ENCODE data around the gene LILRA2.
A peak's percentile ranks its signal among the peaks of the same experiment; 100 is the strongest.
"Not testable (repeated sequence)": the region's sequence is repeated elsewhere in the genome, so short reads cannot be mapped to it uniquely, and the experiment has no call there.

The LILRA2 gene

DNA sequence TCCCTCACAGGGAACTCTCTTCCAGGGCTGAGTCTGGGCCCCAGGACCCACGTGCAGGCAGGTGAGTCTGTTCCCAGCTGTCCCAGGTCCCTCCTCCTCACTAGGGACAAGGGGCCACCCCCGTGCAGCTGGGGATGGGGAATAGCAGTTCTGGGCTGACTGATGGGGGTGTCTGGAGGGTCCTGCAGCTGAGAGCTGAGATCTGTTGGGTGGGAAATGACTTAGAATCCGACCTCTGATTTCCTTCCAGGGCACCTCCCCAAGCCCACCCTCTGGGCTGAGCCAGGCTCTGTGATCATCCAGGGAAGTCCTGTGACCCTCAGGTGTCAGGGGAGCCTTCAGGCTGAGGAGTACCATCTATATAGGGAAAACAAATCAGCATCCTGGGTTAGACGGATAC, 461 bp downstream of the LILRA2 start:
- H3K4me3 Mint-ChIP-seq, result no peak overlapping the region
- no peak for ATAC-seq (replicated peaks)
- DNase-seq, result no peak
- H3K27ac Mint-ChIP-seq, result no peak overlapping the region
- H3K9me3 Mint-ChIP-seq, result no peaks in the 10 kb centered on the region
- peaks cover 46 to 54% of the 10 kb centered on the region in 2 donors for H3K27me3 Mint-ChIP-seq
- peaks cover 5% of the 10 kb centered on the region for H3K36me3 Mint-ChIP-seq (ENCODE audit: insufficient read depth)
- H3K4me1 Mint-ChIP-seq (ENCODE audit: low read depth in 2 of 2), result peaks cover 0 to 8% of the 10 kb centered on the region in 2 donors

- no peak for DNase-seq
- H3K4me1 Mint-ChIP-seq (ENCODE audit: low read depth in 2 of 2), result peaks cover 0 to 8% of the 10 kb centered on the region in 2 donors
- no peak overlapping the region for H3K27ac Mint-ChIP-seq
- ATAC-seq (replicated peaks), result no peak
- H3K27me3 Mint-ChIP-seq, result peaks cover 46 to 54% of the 10 kb centered on the region in 2 donors
- no peaks in the 10 kb centered on the region for H3K9me3 Mint-ChIP-seq
- H3K4me3 Mint-ChIP-seq, result no peak overlapping the region
- H3K36me3 Mint-ChIP-seq (ENCODE audit: insufficient read depth), result peaks cover 5% of the 10 kb centered on the region
Measured at GRCh38 chr19:54574527-54575056, 1.0 kb downstream of the LILRA2 start.

- not testable (repeated sequence) for H3K36me3 Mint-ChIP-seq (ENCODE audit: insufficient read depth); H3K27ac Mint-ChIP-seq; ATAC-seq (replicated peaks); H3K9me3 Mint-ChIP-seq; H3K4me1 Mint-ChIP-seq (ENCODE audit: low read depth in 2 of 2); DNase-seq; H3K4me3 Mint-ChIP-seq
- peaks cover 46 to 54% of the 10 kb centered on the region in 2 donors for H3K27me3 Mint-ChIP-seq
Measured at GRCh38 chr19:54575205-54575604, 1.6 kb downstream of the LILRA2 start.

DNA sequence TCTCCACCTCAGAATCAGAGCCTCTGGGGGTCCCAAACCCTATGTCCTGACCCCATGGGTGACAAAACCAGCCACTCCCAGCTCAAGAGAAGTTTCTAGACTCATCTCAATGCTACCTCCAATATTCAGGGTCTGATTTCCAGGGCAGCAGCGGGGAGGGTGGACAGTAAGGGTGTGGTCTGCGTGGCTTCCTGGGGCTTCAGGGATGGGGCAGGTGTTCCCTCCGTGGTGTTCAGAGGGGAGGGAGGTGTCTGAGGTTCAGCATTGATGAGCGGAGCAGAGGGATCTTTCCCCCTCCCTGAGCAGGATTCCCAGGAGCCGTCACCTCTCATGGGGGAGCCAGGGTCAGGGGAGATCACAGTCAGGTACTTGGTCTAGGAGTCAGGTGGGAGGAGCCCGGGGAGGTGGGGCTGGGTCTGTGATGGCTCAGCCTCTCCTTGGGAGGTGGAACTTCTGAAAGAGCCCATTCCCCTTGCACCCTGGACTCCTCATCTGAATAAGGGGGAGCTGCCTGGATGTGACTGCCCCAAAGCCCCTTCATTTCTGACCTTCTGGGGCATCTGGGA, 2.9 kb downstream of the LILRA2 start:
- H3K36me3 Mint-ChIP-seq (ENCODE audit: insufficient read depth), result peaks cover 5% of the 10 kb centered on the region
- peaks cover 40 to 54% of the 10 kb centered on the region in 2 donors for H3K27me3 Mint-ChIP-seq
- H3K9me3 Mint-ChIP-seq, result peaks cover 0 to 1% of the 10 kb centered on the region in 2 donors
- no peak overlapping the region for H3K27ac Mint-ChIP-seq
- H3K4me3 Mint-ChIP-seq, result no peak overlapping the region
- DNase-seq (no peak), ATAC-seq (replicated peaks) (no peak)
- H3K4me1 Mint-ChIP-seq (ENCODE audit: low read depth in 2 of 2), result peaks cover 0 to 8% of the 10 kb centered on the region in 2 donors

DNA sequence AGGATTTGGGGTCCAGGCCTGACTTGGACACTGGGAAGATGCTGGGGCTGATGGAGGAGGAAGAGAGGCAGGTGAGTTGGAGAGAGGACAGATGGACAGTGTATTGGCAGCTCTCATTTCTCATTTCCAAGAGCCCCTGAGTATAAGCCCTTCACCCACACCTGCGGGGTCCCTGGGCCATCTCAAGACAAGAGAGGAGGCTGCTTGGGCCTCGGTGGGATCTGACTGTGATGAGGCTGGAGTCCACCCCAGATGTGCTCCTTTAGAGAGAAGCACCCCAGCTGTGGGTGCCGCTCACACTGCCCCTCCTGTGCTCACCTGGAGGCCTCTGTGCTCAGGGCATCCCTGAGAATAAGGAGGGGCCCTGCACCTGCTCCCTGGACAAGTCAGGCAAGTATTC, 3.7 kb downstream of the LILRA2 start:
- Mint-ChIP-seq H3K27ac (no peak overlapping the region), H3K27me3 (peaks cover 39 to 48% of the 10 kb centered on the region in 2 donors)

GRCh38 chr19:54578268-54578667, 4.7 kb downstream of the LILRA2 start:
- H3K9me3 Mint-ChIP-seq; DNase-seq; H3K36me3 Mint-ChIP-seq (ENCODE audit: insufficient read depth); ATAC-seq (replicated peaks); H3K4me1 Mint-ChIP-seq (ENCODE audit: low read depth in 2 of 2); H3K27ac Mint-ChIP-seq; H3K4me3 Mint-ChIP-seq: not testable (repeated sequence)
- peaks cover 39 to 48% of the 10 kb centered on the region in 2 donors for H3K27me3 Mint-ChIP-seq

More for the DNA sequence above, 3.7 kb downstream of the LILRA2 start:
- H3K9me3 Mint-ChIP-seq, result peaks cover 0 to 1% of the 10 kb centered on the region in 2 donors
- peaks cover 0 to 8% of the 10 kb centered on the region in 2 donors for H3K4me1 Mint-ChIP-seq (ENCODE audit: low read depth in 2 of 2)
- DNase-seq (no peak), ATAC-seq (replicated peaks) (no peak)
- H3K36me3 Mint-ChIP-seq (ENCODE audit: insufficient read depth), result peaks cover 5% of the 10 kb centered on the region
- no peak overlapping the region for H3K4me3 Mint-ChIP-seq

GRCh38 chr19:54586397-54586796, 12.8 kb downstream of the LILRA2 start:
- Mint-ChIP-seq H3K4me1 (ENCODE audit: low read depth in 2 of 2) (peaks cover 0 to 2% of the 10 kb centered on the region in 2 donors), H3K27ac (no peak overlapping the region), H3K36me3 (ENCODE audit: insufficient read depth) (no peaks in the 10 kb centered on the region), H3K4me3 (no peak overlapping the region), H3K9me3 (peaks cover 0 to 2% of the 10 kb centered on the region in 2 donors), H3K27me3 (peaks cover 80 to 84% of the 10 kb centered on the region in 2 donors)
- DNase-seq (no peak), ATAC-seq (replicated peaks) (no peak)

GRCh38 chr19:54587026-54587425, 13.4 kb downstream of the LILRA2 start:
- ATAC-seq (replicated peaks) (no peak), DNase-seq (no peak)
- H3K4me1 Mint-ChIP-seq (ENCODE audit: low read depth in 2 of 2), result peaks cover 0 to 2% of the 10 kb centered on the region in 2 donors
- H3K4me3 Mint-ChIP-seq, result no peak overlapping the region
- no peaks in the 10 kb centered on the region for H3K36me3 Mint-ChIP-seq (ENCODE audit: insufficient read depth)
- peaks cover 0 to 2% of the 10 kb centered on the region in 2 donors for H3K9me3 Mint-ChIP-seq
- H3K27me3 Mint-ChIP-seq, result peaks cover 84 to 86% of the 10 kb centered on the region in 2 donors
- no peak overlapping the region for H3K27ac Mint-ChIP-seq

- ATAC-seq (replicated peaks), result peak; percentile 21
- not testable (repeated sequence) for H3K4me1 Mint-ChIP-seq (ENCODE audit: low read depth in 2 of 2); DNase-seq; H3K36me3 Mint-ChIP-seq (ENCODE audit: insufficient read depth); H3K9me3 Mint-ChIP-seq; H3K27ac Mint-ChIP-seq
- Mint-ChIP-seq H3K27me3 (peaks cover 64 to 85% of the 10 kb centered on the region in 2 donors), H3K4me3 (peak within 1 kb of the TSS in 1 of 2 donors; percentile 37)
Measured at GRCh38 chr19:54593445-54593844, 19.9 kb downstream of the LILRA2 start, which contains the start of gene LILRA1. Gene LILRA1, plus strand, starts transcription at chr19:54593632. Its CDS starts 613 bp downstream, at chr19:54594245.

DNA sequence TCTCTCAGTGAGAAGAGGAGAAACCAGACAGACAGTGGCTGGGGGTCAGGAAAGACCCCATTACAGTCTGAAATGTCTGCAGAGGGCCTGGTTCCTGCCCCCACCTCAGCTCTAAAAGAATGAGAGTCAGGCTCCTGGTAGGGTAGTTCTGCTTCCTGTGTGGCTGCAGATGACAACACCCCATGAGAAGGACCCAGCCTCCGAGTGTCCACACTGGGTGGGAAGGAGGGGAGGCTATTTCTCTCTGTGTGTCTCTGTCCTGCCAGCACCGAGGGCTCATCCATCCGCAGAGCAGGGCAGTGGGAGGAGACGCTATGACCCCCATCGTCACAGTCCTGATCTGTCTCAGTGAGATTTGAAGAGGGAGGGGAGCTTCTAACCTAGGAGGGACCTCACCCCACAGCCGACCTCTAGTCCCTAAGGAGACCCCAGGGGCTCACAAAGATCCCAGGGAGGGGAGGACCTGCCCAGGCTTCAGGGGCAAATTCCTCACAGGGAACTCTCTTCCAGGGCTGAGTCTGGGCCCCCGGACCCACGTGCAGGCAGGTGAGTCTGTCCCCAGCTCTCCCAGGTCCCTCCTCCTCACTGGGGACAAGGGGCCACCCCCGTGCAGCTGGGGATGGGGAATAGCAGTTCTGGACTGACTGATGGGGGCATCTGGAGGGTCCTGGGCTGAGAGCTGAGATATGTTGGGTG, 20.5 kb downstream of the LILRA2 start:
- not testable (repeated sequence) for H3K4me1 Mint-ChIP-seq (ENCODE audit: low read depth in 2 of 2); H3K27ac Mint-ChIP-seq
- H3K4me3 Mint-ChIP-seq, result peak overlapping the region in 1 of 2 donors; percentile 37

DNA sequence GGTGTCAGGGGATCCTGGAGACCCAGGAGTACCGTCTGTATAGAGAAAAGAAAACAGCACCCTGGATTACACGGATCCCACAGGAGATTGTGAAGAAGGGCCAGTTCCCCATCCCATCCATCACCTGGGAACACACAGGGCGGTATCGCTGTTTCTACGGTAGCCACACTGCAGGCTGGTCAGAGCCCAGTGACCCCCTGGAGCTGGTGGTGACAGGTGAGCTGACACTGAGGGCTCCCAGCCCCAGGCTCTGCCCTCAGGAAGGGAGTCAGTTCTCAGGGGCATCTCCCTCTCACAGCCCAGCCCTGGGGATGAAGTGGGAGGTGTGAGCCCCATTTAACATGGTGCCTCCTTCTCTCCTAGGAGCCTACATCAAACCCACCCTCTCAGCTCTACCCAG, 21.1 kb downstream of the LILRA2 start:
- Mint-ChIP-seq H3K27me3 (peaks cover 52 to 72% of the 10 kb centered on the region in 2 donors), H3K27ac (no peak overlapping the region), H3K9me3 (peaks cover 0 to under 1% of the 10 kb centered on the region in 2 donors), H3K4me1 (ENCODE audit: low read depth in 2 of 2) (peaks cover 0 to 3% of the 10 kb centered on the region in 2 donors), H3K4me3 (no peak overlapping the region), H3K36me3 (ENCODE audit: insufficient read depth) (peaks cover 4% of the 10 kb centered on the region)
- no peak for ATAC-seq (replicated peaks)
- DNase-seq, result no peak

More for the DNA sequence above, 20.5 kb downstream of the LILRA2 start:
- DNase-seq; H3K36me3 Mint-ChIP-seq (ENCODE audit: insufficient read depth); ATAC-seq (replicated peaks); H3K9me3 Mint-ChIP-seq: not testable (repeated sequence)
- peaks cover 59 to 78% of the 10 kb centered on the region in 2 donors for H3K27me3 Mint-ChIP-seq

- not testable (repeated sequence) for DNase-seq; H3K4me3 Mint-ChIP-seq; H3K27ac Mint-ChIP-seq; H3K4me1 Mint-ChIP-seq (ENCODE audit: low read depth in 2 of 2); H3K9me3 Mint-ChIP-seq; ATAC-seq (replicated peaks); H3K36me3 Mint-ChIP-seq (ENCODE audit: insufficient read depth)
- peaks cover 59 to 80% of the 10 kb centered on the region in 2 donors for H3K27me3 Mint-ChIP-seq
Measured at GRCh38 chr19:54595680-54596436, 22.3 kb downstream of the LILRA2 start.

DNA sequence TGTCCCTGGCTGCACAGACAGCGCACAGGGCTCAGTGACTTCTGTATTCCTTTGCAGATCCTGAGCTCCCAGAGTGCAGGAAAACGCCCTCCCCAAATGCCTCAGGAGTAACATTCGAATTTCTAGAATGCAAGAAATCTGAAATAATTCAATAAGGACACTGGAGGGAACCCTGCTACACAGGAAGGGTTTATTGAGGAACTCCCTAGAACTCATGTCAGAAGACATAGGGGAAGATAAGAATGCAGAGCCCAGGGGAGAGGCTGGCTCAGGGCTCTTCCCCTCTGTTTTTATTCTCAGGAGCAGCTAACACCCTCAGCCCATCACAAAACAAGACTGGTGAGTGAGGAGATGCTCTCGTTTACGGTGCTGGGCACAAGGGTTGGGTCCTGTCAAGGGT, 26.6 kb downstream of the LILRA2 start:
- Mint-ChIP-seq H3K27me3 (peaks cover 30 to 44% of the 10 kb centered on the region in 2 donors), H3K27ac (no peak overlapping the region), H3K9me3 (no peaks in the 10 kb centered on the region), H3K36me3 (ENCODE audit: insufficient read depth) (peaks cover under 1% of the 10 kb centered on the region), H3K4me1 (ENCODE audit: low read depth in 2 of 2) (peaks cover 5 to 15% of the 10 kb centered on the region in 2 donors), H3K4me3 (no peak overlapping the region)
- ATAC-seq (replicated peaks), result no peak
- DNase-seq, result no peak

All from effector memory CD8-positive, alpha-beta T cell (primary cell).